A204.1 (cell line): ENCODE data around the gene BAZ1A.
"Not testable (repeated sequence)": the region's sequence is repeated elsewhere in the genome, so short reads cannot be mapped to it uniquely, and the experiment has no call there.

Source experiments
- FAIRE-seq: peaks from 2 replicates; lab custom pipeline; 2012; peaks lifted over from hg19 to GRCh38; lab: Jason Lieb, UNC

Gene BAZ1A

GRCh38 chr14:34853041-34853440 lies 22.1 kb downstream of the BAZ1A start:
- FAIRE-seq, result no peak

GRCh38 chr14:34851395-34851794 lies 23.8 kb downstream of the BAZ1A start:
- FAIRE-seq, result no peak

GRCh38 chr14:34845869-34846268 lies 29.3 kb downstream of the BAZ1A start:
- FAIRE-seq, result no peak

- FAIRE-seq, result no peak
Measured at GRCh38 chr14:34843011-34843554, 32.1 kb downstream of the BAZ1A start.

GRCh38 chr14:34837801-34838322 lies 37.3 kb downstream of the BAZ1A start:
- no peak for FAIRE-seq

- no peak for FAIRE-seq
Measured at GRCh38 chr14:34835312-34835711, 39.8 kb downstream of the BAZ1A start.

- no peak for FAIRE-seq
Measured at GRCh38 chr14:34833549-34834523, 41.3 kb downstream of the BAZ1A start.

- FAIRE-seq, result no peak
Measured at GRCh38 chr14:34826661-34827060, 48.5 kb downstream of the BAZ1A start.

- no peak for FAIRE-seq
Measured at GRCh38 chr14:34824826-34825225, 50.3 kb downstream of the BAZ1A start.

- FAIRE-seq, result no peak
Measured at GRCh38 chr14:34824256-34824655, 50.9 kb downstream of the BAZ1A start.

GRCh38 chr14:34817768-34818167 lies 57.4 kb downstream of the BAZ1A start:
- FAIRE-seq, result no peak

GRCh38 chr14:34810028-34810427 lies 65.1 kb downstream of the BAZ1A start:
- no peak for FAIRE-seq

GRCh38 chr14:34806257-34806656 lies 68.9 kb downstream of the BAZ1A start:
- FAIRE-seq, result peak; percentile 21

GRCh38 chr14:34804933-34805332 lies 70.2 kb downstream of the BAZ1A start:
- no peak for FAIRE-seq

- FAIRE-seq, result not testable (repeated sequence)
Measured at GRCh38 chr14:34798861-34799260, 76.3 kb downstream of the BAZ1A start.

- FAIRE-seq, result no peak
Measured at GRCh38 chr14:34797747-34798583, 77.2 kb downstream of the BAZ1A start.

GRCh38 chr14:34796902-34797301 lies 78.3 kb downstream of the BAZ1A start:
- FAIRE-seq, result no peak

- no peak for FAIRE-seq
Measured at GRCh38 chr14:34794941-34795340, 80.2 kb downstream of the BAZ1A start.

- no peak for FAIRE-seq
Measured at GRCh38 chr14:34794217-34794616, 80.9 kb downstream of the BAZ1A start.

- FAIRE-seq, result no peak
Measured at GRCh38 chr14:34792598-34792997, 82.6 kb downstream of the BAZ1A start.

GRCh38 chr14:34785223-34786006 lies 89.7 kb downstream of the BAZ1A start:
- FAIRE-seq, result peak; percentile 34

GRCh38 chr14:34782031-34782430 lies 93.1 kb downstream of the BAZ1A start:
- no peak for FAIRE-seq
